ENCODE data around the gene EXOC4.

The EXOC4 gene

DNA sequence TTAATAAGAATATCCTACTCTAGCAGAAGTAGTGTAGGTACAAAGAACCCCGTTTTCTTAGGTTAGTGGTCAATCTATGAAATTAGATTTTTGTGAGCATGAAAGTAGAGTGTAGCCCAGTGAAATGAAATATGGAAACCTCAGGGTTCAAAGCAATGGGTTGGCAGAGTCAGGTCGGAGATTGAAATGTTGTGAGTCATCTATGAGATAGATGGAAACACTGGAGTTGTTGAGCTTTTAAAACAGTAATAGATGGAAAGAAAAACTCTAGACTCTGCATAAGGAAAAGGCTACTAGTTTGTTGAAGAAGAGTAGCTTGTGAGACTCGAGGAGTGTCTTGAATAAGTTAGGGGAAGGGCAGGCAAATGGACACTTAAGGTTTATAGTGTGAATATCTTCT is 251.9 kb downstream of the EXOC4 start:
- DNase-seq, result no peak

DNA sequence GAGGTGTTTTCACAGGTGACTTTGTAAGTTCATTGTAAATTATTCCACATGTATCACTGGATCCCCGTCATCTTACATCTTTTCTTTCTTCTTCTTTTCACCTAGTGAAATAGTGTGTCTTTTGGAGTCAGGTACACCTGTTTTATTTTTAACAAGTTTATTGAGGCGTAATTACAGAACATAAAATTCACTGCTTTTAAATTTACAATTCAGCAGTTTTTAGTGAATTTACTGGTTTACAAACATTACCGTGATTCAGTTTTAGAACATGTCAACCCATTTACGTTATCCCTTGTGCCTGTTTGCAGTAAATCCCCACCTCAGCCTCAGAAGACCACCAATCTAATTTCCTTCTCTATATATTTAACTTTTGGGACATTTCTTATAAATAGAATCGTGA is 256.9 kb downstream of the EXOC4 start:
- no peak for DNase-seq

DNA sequence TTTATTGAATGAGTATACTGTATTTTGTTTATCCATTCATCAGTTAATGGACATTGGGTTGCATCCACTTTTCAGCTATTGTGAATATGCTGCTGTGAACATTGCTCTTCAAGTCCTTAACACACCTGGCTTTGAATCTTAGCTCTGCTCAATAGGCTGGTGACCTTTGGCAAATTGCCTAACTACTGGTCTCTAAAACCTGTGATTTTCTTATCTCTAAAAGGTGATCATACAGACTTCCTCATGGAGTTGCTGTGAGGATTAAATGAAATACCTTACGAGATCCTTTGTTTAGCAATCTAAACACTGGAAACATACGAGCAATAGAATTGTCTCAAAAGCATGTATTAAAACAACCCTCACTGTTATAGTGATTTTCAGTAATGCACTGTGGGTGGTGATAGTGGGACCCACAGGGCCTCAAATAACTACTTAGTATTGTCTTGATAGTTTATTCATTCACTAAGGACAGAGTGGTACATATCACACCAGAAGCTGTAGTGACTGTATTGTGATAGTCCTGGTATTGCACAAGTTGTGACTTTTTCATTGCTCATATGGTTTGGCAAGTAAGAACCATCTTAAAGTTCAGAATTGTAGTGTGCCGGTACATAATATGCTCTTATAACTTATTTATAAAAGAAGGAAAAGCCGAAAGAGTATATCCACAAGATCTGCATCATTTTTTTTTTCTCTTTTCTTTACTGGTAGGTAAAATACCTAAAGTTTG is 257.6 kb downstream of the EXOC4 start:
- no peak for DNase-seq

DNA sequence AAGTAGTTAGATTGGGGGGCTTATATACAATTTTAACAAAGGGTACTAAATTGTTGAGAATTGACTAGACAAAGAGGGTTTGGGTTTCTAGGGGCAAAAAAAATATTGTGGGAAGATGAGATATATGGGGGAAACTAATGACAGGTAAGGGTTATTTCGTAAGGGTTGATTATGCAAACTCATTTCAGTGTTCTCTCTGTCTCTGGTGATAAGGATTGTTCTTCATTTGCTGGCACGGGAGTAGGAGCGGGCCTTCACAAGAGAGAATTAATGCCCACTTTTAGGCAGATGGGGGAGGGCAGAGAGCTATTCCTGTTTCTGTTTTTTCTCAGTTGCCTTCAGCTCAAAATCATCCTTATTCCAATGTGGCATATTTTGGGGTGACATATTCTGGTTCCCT is 258.4 kb downstream of the EXOC4 start:
- no peak for DNase-seq

DNA sequence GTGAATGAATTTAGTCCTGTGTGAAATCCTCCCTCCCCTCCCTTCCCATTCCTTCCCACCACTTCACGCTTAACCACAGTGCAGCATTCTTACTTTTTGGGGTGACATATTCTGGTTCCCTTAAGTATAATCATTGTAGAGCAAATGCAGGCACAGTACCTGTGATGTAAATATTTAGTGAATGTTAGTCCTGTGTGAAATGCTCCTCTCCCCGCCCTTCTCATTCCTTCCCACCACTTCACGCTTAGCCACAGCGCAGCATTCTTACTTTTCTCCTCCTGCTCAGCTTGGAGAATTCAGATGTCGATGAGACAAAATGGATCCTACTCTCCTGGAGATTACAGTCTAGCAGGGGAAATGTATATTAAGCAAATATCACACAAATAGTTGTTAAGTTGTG is 258.8 kb downstream of the EXOC4 start:
- no peak for DNase-seq

DNA sequence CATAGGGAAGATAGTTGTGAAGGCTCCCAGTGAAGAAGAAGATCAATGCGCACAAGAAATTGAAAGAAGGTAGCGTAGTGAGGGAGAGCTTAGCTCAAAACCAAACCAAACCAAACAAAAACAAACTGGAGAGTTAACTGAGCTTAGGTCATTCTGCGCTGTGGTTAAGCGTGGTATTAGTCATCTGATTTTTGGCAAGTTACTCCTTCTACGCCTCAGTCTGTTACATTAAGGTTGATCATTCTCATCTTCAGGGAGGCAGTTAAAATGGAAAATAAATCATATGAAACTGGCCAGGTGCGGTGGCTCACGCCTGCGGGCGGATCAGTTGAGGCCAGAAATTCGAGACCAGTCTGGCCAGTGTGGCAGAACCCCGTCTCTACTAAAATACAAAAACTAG is 259.7 kb downstream of the EXOC4 start:
- no peak for DNase-seq

DNA sequence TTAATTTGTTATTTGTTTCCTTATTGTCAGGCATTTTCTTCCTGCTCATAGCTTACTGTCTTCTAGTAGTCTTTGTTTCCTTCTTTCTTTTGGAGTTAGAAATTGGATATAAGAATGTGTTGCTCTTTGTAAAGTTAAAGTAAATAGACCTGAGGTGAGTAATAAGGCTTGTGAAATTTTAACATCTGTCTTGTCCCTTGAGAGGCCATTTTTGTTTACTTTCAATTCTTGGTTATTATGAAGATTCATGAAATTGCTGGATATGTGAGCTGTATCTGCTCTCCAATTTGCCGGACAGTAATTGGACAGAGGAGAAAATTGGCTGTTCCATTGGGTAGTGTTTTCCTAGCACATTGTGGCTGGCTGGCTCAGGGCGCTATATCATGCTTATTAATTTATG is 260.7 kb downstream of the EXOC4 start:
- no peak for DNase-seq

DNA sequence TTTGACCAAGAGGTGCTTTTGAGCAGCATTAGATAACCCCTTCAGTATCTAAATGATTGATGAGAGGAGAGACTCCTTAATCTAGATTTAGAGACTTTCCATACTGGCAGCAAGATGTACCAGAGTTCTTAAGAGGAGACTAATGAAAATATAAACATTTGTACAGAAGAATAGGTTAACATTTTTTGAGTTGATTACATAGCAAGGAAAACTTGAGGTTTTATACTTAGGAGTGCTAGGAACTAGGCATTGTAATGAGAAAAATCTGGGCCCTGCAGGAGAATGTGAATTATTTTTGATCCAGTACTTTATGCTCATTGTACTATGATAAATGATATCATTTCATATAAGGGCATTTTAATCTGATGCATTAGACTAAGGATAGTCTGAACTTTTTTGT is 261.7 kb downstream of the EXOC4 start:
- no peak for DNase-seq

DNA sequence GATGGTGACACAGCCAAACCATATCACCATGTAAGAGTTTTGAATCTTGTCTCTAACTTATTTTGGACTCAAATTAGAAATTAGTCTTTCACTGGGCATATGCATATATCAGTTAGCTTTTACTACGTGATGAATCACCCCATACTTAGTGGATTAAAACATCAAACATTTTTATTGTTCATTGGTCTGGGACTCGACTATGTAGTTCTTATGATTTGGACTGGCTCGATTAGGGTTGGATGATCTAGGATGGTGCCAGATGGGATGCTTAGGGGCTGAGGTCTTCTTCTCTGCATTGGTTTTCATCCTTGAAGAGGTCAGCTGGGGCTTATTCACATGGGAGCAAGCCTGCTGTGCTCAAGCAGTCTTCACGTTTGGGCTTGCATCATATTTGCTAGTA is 264.9 kb downstream of the EXOC4 start:
- no peak for DNase-seq

DNA sequence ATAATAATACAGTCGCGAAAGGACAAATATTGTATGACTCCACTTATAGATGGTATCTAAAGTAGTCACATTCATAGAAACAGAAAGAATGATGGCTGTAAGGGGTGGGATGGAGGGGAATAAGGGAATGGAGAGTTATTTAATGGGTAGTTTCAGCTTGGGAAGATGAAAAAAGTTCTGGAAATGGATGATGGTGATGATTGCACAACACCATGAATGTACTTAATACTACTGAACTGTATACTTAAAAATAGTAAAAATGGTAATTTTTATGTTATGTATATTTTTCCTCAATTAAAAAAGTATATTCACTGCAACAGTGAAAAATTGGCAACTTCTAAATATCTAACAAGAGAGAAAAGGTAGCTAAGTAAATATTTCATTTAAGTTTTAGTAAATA is 265.8 kb downstream of the EXOC4 start:
- DNase-seq, result no peak

DNA sequence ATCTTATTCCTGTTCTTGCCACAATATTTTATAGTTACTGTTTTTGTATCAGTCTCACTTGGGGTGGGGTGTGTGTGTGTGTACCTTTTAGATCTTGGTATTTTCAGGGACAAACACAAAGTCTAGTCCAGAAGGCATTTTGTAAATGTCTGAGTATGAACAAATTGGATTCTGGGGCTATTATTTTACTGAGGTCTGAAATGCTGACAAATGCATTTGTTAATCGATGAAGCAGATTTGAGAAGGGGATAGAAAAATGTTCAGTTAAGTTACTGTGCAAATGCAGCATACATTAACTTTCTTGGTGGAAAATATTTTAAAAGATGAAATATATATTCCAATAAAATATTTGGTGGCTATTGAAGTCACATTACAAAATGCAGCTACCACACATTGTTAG is 267.4 kb downstream of the EXOC4 start:
- no peak for DNase-seq

DNA sequence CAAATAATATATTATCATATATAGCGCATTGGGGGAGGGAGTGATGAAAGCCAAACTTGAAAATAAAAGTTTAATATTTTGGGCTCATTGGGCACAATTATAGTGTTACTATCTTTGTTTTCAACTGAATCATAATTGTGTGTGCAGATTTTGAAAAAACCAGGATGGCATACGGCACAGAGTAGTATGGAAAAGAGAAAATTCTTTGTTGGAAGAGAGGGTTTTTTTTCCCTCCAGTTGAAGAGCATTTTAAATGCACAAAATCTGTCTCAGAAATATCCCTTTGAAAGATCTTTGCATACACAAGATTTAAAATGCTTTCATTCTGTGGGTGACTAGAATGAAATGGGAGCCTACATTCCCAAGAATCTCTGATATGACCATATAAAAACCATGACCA is 269.6 kb downstream of the EXOC4 start:
- DNase-seq, result no peak

DNA sequence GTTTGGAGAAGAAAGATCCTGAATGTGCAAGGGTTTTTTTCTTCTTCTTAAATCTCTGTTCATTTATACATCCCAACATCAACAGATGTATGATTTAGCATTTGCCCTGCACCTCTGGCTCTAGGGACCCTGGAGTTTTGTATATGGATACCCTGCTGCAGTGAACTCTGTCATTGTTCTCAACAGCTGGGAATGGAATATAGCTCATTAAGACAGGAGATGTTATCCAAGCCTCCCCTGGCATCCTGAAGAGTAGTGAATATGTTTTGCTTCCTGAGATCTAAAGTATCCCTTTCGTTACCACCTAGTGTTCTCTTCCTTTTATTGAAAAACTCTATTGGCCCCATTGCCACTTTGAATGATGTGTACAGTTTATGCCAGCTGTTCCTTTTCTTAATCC is 275.9 kb downstream of the EXOC4 start:
- DNase-seq, result no peak

DNA sequence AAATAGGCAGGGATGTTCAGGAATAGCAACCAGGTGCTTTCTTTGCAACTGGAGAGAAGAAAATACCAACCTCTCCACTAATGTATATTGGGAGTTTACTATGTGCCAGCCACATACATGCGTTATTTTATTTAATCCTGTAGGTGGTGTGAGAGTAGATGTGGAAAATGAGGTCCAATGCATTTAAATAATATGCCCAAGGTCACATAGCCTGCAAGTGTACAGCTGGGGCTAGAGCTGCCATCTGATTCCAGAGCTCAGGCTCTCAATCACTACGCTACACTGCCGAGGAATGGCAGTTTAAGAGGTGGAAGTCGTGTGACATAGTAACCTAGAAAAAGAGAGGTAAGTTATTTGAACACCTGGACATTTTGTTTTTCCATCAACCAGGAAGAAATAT is 277.0 kb downstream of the EXOC4 start:
- no peak for DNase-seq

DNA sequence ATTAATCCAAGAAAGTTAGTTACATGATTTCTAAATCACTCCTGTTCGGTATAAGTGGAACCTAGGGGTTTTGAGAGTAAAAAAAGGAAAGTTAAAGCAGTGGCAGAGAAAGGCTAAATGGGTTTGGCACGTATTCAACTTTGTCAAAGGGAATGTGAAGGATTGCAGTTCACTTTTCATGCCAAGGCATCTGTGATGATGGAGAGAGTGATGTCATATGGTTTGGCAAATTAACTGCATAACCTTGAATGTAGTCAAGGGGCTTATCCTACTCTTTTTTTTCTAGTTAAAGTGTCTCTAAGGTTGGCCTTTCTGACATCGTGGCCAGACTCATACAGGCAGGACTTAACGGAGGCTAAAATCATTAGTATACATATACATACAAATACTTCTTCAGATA is 277.8 kb downstream of the EXOC4 start:
- no peak for DNase-seq

DNA sequence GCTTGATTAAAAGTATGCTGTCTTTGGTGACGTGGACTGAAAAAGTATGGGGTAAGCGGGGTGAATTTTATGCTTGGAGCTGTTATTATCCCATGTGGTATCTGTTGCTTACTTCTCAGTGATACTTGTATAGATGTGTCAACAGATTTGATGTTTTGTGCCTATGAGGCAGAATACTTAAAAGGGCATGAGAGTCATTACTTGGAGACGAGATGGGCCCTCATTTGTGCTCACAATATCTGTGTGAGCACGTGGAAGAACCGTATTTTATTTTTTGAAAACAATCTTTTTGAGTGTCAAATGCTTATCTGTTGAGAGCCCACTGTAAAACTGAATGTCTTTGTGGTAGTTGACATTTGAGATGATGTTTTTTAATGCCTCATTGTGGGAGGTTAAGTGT is 281.9 kb downstream of the EXOC4 start:
- DNase-seq, result no peak

DNA sequence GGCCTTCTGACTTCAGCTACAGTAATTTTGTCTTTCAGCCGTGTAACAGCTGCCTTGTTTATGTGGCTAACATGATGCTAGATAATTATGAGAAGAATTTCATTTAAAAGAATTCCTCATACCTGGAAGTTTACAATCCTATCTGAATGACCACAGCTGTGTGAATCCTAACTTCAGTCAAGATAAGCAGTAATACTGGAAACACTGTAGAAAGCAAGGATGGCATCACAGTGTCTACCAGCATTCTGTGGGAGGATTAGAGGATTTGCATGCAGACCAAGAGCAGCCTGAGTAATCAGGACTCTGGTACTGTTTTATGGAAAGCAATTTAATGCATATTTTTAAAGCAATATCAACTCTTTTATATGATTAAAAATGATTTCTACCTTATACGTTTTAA is 282.4 kb downstream of the EXOC4 start:
- no peak for DNase-seq

DNA sequence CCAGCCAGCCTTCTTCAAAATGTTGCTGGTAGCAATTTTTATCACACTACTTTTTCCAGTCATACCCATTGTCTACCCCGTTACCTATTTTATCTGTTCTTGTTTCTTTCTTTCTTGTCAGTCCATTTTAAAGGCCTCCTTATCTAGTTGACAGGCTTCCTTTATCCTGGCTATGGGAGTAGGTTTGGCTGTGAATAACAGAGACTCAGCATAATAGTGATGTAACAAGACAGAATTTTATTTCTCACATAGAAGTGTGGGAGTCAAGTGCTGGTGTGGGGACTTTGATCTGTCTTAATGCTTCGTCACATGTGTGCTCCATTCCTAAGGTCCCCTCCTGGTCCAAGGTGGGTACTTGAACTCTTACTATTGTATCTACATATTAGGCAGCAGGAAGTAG is 283.6 kb downstream of the EXOC4 start:
- DNase-seq, result no peak

DNA sequence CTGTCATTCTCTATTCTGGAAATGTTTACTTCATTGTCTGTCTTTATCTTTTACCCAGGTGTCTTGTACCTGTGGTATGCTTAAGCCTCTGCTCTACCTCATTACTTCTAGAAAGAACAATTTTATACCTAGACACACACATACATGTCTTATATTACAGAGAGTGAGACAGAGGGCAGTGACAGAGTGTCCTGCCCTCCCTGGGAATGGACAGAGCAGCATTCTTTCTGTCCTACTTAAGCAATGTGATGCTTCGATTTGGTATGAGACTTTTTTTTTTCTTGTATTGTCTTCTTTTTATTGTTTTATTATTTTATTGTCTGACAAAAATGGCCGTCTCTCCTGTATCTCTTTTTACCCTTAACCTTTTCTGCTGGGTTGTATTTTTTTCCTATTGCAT is 286.1 kb downstream of the EXOC4 start:
- no peak for DNase-seq

DNA sequence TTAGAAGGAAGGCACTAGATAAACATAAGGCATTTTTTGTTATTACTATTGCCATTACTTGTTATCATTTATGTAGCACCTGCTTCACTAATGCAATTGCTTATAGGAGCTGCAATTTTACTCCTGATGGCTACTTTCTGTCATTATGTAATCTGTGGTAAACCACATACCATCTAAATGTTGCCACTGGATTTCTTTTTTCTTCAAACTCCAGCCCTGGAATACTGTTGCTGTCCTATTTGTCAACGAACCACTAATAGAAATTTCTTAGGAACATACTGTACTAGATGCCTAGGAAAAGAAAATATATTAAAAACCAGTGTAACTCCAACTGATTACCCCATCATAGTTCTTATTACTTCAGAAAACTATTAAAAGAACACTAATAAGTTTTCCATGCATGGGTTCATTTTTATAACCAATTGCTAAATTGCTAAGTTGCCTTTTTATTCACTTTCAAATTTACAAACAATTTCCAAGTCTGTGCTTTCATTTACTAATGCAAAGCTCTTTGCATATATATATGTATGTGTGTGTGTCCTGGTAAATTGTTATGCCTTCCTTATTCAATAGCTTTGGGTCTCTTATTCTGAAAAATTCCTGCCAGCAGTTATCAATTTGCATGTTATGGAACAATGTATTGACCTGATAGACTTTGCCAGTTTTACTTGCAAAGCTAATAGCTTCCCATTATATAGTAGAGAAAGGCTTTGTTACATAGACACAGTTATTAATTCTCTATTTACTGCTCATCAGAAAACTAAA is 287.4 kb downstream of the EXOC4 start:
- DNase-seq, result no peak

DNA sequence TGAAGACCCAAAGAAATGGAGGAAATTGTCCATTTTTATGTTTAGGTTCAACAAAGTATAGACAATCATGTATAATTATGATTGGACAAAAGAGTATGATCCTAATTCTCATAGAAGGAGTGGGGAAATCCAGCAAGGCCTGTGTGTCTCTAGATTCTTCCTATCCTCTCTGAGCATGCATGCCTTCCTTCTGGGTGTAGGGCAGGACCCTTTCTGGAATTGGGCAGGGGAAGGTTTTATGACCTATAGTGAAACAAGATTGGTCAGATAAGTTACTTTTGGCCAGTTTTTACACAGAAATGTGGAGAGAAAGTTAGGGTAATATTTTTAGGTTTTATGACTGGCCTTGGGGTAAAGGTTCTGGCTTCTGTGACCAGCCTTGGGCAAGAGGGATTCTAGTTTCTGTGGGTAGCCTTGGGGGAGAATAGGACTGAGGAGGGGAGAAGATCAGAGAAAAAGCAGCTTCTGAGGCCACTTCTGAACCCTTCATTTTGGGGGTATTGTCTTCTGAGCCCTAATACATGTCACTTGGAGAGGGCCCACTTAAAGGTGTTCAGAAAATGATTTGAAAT is 289.4 kb downstream of the EXOC4 start:
- DNase-seq, result no peak

DNA sequence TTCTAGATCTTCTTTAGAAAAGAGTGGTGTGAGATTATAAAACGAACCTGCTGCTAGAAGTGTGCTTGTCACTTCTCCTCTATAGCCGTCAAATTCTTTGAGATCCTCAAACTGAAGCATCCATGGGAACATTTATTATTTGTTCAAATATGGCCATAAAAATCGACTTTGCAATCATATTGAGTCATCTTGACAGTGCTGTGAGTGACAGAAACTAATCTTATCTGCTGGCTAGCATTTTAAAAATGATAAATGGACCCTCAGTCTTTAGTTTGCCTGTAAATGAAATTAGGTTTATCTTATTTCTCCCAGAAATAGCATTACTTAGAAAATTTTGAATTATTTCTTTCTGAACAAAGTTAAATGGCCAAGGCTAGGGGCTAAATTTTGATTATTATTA is 290.8 kb downstream of the EXOC4 start:
- DNase-seq, result no peak

DNA sequence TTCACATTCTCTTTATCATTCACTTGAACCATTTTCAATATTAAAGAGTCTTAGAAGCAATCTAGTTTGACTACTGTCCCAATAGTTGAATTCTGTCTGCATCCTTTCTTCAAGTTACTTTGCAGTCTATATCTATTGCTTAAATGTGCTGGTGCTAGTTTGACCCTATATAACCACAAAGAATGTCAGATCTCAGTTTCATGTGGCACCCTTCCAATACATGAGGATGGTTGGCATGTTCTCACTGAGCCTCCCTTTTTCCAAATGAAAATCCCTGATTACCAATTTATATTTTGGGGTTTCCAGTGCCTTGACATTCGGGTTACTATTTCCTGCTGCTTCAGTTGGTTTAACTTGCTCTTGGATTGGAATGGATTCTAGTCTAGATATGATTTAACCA is 292.7 kb downstream of the EXOC4 start:
- no peak for DNase-seq

DNA sequence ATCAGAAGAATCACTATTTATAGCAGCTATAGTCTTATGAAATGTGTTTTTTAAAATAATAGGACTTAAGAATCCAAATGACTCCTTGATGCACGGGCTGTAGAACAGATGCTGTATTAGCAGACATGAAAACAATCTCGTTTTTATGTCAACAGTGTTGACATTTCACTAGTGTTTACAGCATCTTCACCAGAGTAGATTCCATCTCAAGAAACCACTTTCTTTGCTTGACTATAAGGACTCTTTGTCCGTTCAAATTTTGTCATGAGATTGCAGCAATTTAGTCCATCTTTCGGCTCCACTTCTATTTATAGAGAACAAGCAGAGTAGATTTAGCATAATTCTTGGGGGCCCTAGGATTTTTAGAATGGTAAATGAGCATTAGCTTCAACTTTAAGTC is 295.1 kb downstream of the EXOC4 start:
- no peak for DNase-seq

DNA sequence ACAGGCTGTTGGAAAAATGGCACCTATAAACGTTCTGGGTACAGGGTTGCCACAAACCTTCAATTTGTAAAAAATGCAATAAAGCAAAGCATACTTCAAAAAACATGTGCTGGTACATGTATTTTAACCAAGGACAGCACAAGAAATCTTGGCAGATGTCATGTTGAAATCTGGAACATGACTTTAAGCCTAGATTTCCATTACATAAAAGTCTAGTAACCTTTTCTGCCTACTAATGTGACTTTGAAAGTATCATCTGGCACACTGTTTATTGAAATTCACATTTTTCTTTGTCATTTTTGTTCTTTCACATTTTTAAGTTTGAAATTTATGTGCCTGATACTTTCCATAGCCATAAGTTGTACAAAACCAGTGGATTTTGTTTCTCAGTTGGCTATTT is 296.8 kb downstream of the EXOC4 start:
- DNase-seq, result no peak
